ENCODE data around the gene NCBP1.

The NCBP1 gene

DNA sequence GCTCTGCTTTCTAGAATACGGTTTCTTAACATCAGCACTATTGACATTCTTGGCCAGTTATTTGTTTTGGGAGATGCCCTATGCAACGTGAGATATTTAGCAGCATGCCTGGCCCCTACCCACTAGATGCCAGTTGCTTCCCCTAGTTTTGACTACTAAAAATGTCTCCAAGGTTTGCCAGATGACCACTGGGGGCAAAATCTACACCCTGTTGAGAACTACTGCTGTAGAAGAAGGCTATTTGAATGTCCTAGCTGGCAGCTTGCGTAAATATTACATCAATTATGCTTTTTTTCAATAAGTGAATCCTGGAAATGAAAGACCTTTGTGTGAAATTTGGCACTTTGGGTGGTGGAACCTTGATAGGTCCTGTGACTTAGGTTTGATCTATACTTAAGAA, 5.0 kb downstream of the NCBP1 start:
- no peak for DNase-seq (ENCODE audit: low spot score)
- TF ChIP-seq, protein P1, sequence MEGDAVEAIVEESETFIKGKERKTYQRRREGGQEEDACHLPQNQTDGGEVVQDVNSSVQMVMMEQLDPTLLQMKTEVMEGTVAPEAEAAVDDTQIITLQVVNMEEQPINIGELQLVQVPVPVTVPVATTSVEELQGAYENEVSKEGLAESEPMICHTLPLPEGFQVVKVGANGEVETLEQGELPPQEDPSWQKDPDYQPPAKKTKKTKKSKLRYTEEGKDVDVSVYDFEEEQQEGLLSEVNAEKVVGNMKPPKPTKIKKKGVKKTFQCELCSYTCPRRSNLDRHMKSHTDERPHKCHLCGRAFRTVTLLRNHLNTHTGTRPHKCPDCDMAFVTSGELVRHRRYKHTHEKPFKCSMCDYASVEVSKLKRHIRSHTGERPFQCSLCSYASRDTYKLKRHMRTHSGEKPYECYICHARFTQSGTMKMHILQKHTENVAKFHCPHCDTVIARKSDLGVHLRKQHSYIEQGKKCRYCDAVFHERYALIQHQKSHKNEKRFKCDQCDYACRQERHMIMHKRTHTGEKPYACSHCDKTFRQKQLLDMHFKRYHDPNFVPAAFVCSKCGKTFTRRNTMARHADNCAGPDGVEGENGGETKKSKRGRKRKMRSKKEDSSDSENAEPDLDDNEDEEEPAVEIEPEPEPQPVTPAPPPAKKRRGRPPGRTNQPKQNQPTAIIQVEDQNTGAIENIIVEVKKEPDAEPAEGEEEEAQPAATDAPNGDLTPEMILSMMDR (IDR thresholded peaks at IDR 0.05; ENCODE audit: extremely low read depth, missing control alignments), result no peak

DNA sequence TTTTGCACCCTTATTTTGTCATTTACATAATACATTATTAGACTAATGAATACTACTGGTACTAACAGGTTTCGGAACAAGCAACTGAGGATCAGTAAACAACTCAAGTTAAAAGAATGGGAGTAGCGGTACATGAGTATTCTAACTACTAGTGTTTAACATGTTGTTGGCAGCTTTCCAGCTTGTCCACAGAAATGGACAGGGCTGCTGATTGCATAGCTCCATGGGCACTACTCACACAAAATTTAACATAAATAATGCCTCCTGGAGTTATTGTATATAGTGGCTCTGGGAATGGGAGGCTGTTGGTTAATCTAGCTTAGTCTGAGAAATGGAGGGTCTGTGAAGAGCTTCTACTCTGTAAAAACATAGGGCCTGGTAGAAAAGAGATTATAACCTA, 6.7 kb downstream of the NCBP1 start:
- no peak for DNase-seq (ENCODE audit: low spot score)
- TF ChIP-seq, protein P1 (IDR thresholded peaks at IDR 0.05; ENCODE audit: extremely low read depth, missing control alignments), result no peak

DNA sequence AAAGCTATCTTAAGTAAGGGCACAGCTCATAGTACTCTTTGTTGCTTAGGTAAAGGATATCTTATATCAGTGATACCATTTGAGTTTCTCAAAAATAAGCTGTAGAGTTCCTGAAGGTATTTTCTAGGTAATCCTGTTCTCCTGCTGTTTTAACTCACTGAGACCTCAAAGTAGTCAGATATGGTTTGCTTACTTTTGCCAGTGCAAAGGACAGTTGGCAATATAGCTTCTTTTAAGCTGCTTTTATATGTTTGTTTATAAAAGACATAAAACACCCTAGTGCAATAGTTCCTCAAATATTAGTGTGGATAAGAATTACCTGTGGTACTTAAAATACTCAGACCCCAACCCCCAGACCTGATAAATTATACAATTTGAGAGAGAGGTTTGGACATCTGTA, 12.1 kb downstream of the NCBP1 start:
- DNase-seq (ENCODE audit: low spot score), result no peak
- TF ChIP-seq, protein P1 (IDR thresholded peaks at IDR 0.05; ENCODE audit: extremely low read depth, missing control alignments), result no peak

DNA sequence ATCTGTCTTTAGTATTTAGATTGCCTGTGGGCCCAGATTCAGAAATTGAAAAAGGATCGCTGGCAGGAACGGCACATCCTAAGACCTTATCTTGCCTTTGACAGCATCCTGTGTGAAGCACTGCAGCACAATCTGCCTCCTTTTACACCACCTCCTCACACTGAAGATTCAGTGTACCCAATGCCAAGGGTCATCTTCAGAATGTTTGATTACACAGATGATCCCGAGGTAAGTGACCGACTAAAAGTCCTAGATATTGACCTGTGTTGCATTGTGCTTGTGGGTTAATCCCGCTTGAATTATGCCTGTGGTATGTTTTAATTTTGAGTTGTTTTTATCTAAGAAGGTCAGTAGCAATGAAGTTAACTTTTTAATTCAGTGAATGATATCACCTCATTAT, 14.4 kb downstream of the NCBP1 start:
- TF ChIP-seq, protein P1 (IDR thresholded peaks at IDR 0.05; ENCODE audit: extremely low read depth, missing control alignments), result no peak
- no peak for DNase-seq (ENCODE audit: low spot score)

DNA sequence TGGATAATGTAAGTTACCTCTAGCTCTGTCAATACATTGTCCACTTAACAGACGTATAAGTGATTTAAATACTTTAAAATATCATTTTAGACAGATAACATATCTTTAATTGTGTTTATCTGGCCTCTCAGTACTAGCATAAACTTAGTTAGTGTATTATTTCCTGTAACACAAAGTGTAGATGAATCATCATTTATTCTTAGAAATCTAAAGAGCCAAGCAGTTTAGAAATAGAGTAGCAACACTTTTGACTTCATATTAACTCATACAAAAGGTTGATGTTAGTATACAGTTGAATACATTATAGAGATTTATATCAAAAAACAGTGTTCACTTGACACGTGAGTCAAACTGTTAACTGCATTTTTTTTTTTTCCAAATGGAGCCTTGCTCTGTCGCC, 18.0 kb downstream of the NCBP1 start:
- TF ChIP-seq, protein P1 (IDR thresholded peaks at IDR 0.05; ENCODE audit: extremely low read depth, missing control alignments), result no peak
- no peak for DNase-seq (ENCODE audit: low spot score)

DNA sequence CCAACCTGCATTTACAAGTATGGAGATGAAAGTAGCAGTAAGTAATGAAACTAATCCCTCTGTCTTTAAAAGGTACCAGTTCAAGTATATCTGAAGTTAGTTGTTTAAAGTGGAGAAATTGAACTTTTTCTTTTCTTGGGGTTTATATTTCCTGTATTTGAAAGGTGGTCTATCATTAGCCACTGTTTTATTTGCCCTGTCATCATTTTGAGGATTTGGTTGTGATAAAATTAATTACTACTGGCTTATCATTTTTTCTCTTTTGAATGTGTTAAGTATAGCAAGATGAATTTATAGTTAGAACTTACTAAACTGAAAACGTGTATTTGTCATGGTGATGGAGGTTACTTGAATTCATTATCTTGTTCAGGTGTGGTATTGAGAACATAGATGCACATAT, 25.1 kb downstream of the NCBP1 start:
- TF ChIP-seq, protein P1 (IDR thresholded peaks at IDR 0.05; ENCODE audit: extremely low read depth, missing control alignments), result no peak
- no peak for DNase-seq (ENCODE audit: low spot score)

DNA sequence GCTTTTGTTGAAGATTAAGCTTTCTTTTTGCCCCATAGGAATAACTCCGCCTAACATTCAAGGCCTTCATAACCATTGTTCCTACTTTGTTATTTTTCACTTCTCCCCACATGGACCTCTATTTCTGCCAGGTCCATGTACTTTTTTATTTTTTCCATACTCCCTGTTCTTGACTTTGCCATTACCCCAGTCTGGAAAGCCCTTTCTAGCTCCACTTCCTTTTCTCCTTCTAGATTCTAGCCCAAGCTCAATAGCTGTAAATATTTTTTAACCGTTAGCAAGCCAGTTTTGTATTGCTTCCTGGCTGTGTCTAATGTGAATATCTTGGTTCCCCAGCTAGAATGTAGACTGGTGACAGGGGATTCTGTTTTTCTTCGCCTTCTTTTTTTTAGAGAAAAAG, 26.1 kb downstream of the NCBP1 start:
- TF ChIP-seq, protein P1 (IDR thresholded peaks at IDR 0.05; ENCODE audit: extremely low read depth, missing control alignments), result no peak
- DNase-seq (ENCODE audit: low spot score), result no peak
